ENCODE data around the gene HPSE2. TPM values are rescaled to one million over a fixed set of nuclear protein-coding genes. Genes with fewer than 3 reads are reported as not detected.

Gene HPSE2
- total RNA-seq, 1 experiment from 2014 or later = not detected

- POLR2A ChIA-PET = no interaction called here
- Histone ChIP-seq H3K4me3 (ENCODE audit: low read depth in 2 of 2, low read length in 2 of 2) (no peak overlapping the region), H3K36me3 (ENCODE audit: control insufficient read depth, insufficient read depth, low read length) (no peaks in the 10 kb centered on the region), H3K9me3 (ENCODE audit: control insufficient read depth, insufficient read depth, low read depth, low read length) (no peaks in the 10 kb centered on the region), H3K27ac (ENCODE audit: low read length) (no peak overlapping the region), H3K4me1 (ENCODE audit: control insufficient read depth, insufficient read depth, low read length) (no peaks in the 10 kb centered on the region), H3K27me3 (ENCODE audit: control insufficient read depth, insufficient read depth, low read length) (no peaks in the 10 kb centered on the region; the same call in 1 of the 2 replicates)
- in situ Hi-C loops (cut with HindIII; ENCODE audit: low pct_unique_long_range_greater_than_20kb, low sequenced_read_pairs) (no loop called here), intact Hi-C loops (cut with micrococcal nuclease; ENCODE audit: unreplicated experiment) (no loop called here)
- no peak for ATAC-seq
- BruUV-seq (replicated peaks) = no TSS peak
- CTCF ChIA-PET = interaction anchor here (0.6 kb wide), 1 partner anchor 347 kb away, joined by 5 read pairs; no protein-coding TSS in a partner anchor
- DNase-seq (ENCODE audit: low read depth, low spot score) = no peak
- TF ChIP-seq REST (IDR thresholded peaks at IDR 0.05; ENCODE audit: insufficient read depth in 1 of 2, low read depth in 2 of 2, low read length in 1 of 2) = no peak
- TF ChIP-seq TCF7L2 (IDR thresholded peaks at IDR 0.05; ENCODE audit: low read depth, low read length) = no peak
- TF ChIP-seq SIN3A (IDR thresholded peaks at IDR 0.05; ENCODE audit: borderline replicate concordance, insufficient read depth, low read depth, low read length) = no peak
- no peak for TF ChIP-seq POLR2AphosphoS5 (IDR thresholded peaks at IDR 0.05; ENCODE audit: low read depth, low read length)
These were observed 177.5 kb downstream of the HPSE2 start for GRCh38 chr10:99057936-99058690.

GRCh38 chr10:99045671-99046070 lies 190.0 kb downstream of the HPSE2 start:
- H3K27me3 ChIP-seq (ENCODE audit: control insufficient read depth, insufficient read depth, low read length) = no peaks in the 10 kb centered on the region
- ATAC-seq (no peak), DNase-seq (ENCODE audit: low read depth, low spot score) (no peak)
- ChIA-PET POLR2A (no interaction called here), CTCF (no interaction called here)
- TF ChIP-seq TCF7L2 (IDR thresholded peaks at IDR 0.05; ENCODE audit: low read depth, low read length) (no peak), POLR2AphosphoS5 (IDR thresholded peaks at IDR 0.05; ENCODE audit: low read depth, low read length) (no peak), CTCF (IDR thresholded peaks at IDR 0.05) (no peak), REST (IDR thresholded peaks at IDR 0.05; ENCODE audit: insufficient read depth in 1 of 2, low read depth in 2 of 2, low read length in 1 of 2) (no peak), SIN3A (IDR thresholded peaks at IDR 0.05; ENCODE audit: borderline replicate concordance, insufficient read depth, low read depth, low read length) (no peak)
- no peaks in the 10 kb centered on the region for H3K9me3 ChIP-seq (ENCODE audit: control insufficient read depth, insufficient read depth, low read depth, low read length)
- intact Hi-C loops (cut with micrococcal nuclease; ENCODE audit: unreplicated experiment) = loop anchor here (2.0 to 10.0 kb wide), 2 partner anchors 199 to 579 kb away; no protein-coding TSS in a partner anchor
- in situ Hi-C loops (cut with HindIII; ENCODE audit: low pct_unique_long_range_greater_than_20kb, low sequenced_read_pairs) = no loop called here
- H3K4me3 ChIP-seq (ENCODE audit: low read depth in 2 of 2, low read length in 2 of 2) = no peak overlapping the region
- no TSS peak for BruUV-seq (replicated peaks)
- no peak overlapping the region for H3K27ac ChIP-seq (ENCODE audit: low read length)
- H3K36me3 ChIP-seq (ENCODE audit: control insufficient read depth, insufficient read depth, low read length) = no peaks in the 10 kb centered on the region
- H3K4me1 ChIP-seq (ENCODE audit: control insufficient read depth, insufficient read depth, low read length) = no peaks in the 10 kb centered on the region
